H1 (cell line): ENCODE measurements around the gene PA2G4. TPM values are rescaled to one million over a fixed set of nuclear protein-coding genes. Genes with fewer than 3 reads are reported as not detected.

Experiments
- CTCF ChIA-PET: fragments of 300-600 bp; sonication (Branson Sonifier 250); formaldehyde crosslinking; loops from one replicate; lab custom pipeline; 2021; ENCODE audit not compliant: partially characterized antibody; lab: Charles Lee
- POLR2A ChIA-PET: fragments of 300-600 bp; sonication (Branson Sonifier 250); formaldehyde crosslinking; loops from one replicate; lab custom pipeline; 2021; ENCODE audit warnings: inconsistent platforms; ENCODE audit not compliant: partially characterized antibody; lab: Charles Lee
- DNase-seq, 2 experiments: peaks; one replicate each; pipeline versions ENCODE4 v3.0.0 to v3.0.0-alpha.2; 2010 to 2022; ENCODE audit warnings: low spot score in 2 of 2, low read depth in 1 of 2, mixed read lengths in 1 of 2
- FAIRE-seq: peaks from 2 replicates; lab custom pipeline; 2011; peaks lifted over from hg19 to GRCh38; lab: Jason Lieb, UNC
- H2AFZ ChIP-seq: 2 replicates; pipeline ENCODE4 v1.8.1; 2012; ENCODE audit warnings: low read length, inconsistent platforms
- H2AK5ac ChIP-seq: 2 replicates; pipeline ENCODE4 v1.6.1; 2013; ENCODE audit warnings: low read depth, low read length
- H2BK120ac ChIP-seq: replicated peaks from 2 replicates; pipeline ENCODE3; 2013; ENCODE audit warnings: low read depth, low read length, inconsistent platforms
- H2BK12ac ChIP-seq: 2 replicates; pipeline ENCODE4 v1.6.1; 2013; ENCODE audit warnings: low read depth, low read length
- H2BK15ac ChIP-seq: 2 replicates; pipeline ENCODE4 v1.6.1; 2013; ENCODE audit warnings: low read length
- H2BK20ac ChIP-seq: 2 replicates; pipeline ENCODE4 v1.6.1; 2013; ENCODE audit warnings: low read length
- H2BK5ac ChIP-seq: 2 replicates; pipeline ENCODE4 v1.6.1; 2013; ENCODE audit warnings: low read depth, low read length
- H3K14ac ChIP-seq: 2 replicates; pipeline ENCODE4 v1.6.1; 2013; ENCODE audit warnings: inconsistent platforms; ENCODE audit not compliant: insufficient read length
- H3K18ac ChIP-seq: 2 replicates; pipeline ENCODE4 v1.6.1; 2013; ENCODE audit warnings: low read length; ENCODE audit errors: extremely low read depth
- H3K23ac ChIP-seq: 2 replicates; pipeline ENCODE4 v1.6.1; 2013; ENCODE audit warnings: inconsistent platforms; ENCODE audit not compliant: insufficient read length
- H3K23me2 ChIP-seq: 2 replicates; pipeline ENCODE4 v1.6.1; 2013; ENCODE audit warnings: low read depth, low read length
- H3K27ac ChIP-seq: 2 replicates; pipeline ENCODE4 v1.6.1; 2011; ENCODE audit warnings: low read depth, low read length, inconsistent platforms
- H3K27me3 ChIP-seq, 4 experiments: replicated peaks in 1 of 4; 1 replicate in 1 of 4; 2 replicates in 3 of 4; pipeline versions ENCODE4 v1.6.1 to v1.8.1; 2011 to 2013; ENCODE audit warnings: low read length in 3 of 4, mild to moderate bottlenecking in 3 of 4, inconsistent platforms in 2 of 4, mixed read lengths in 2 of 4, moderate library complexity in 1 of 4; ENCODE audit not compliant: control insufficient read depth in 3 of 4, insufficient read depth in 3 of 4; ENCODE audit errors: extremely low read depth in 1 of 4
- H3K36me3 ChIP-seq, 4 experiments: 2 replicates each; pipeline versions ENCODE4 v1.6.1 to v1.8.1; 2011 to 2013; ENCODE audit warnings: mild to moderate bottlenecking in 4 of 4, low read length in 3 of 4, moderate library complexity in 2 of 4, control low read depth in 1 of 4, inconsistent platforms in 1 of 4; ENCODE audit not compliant: insufficient read depth in 4 of 4, control insufficient read depth in 2 of 4
- H3K4ac ChIP-seq: replicated peaks from 2 replicates; pipeline ENCODE3; 2013; ENCODE audit warnings: low read length, low read depth, mixed read lengths, inconsistent platforms; ENCODE audit not compliant: insufficient read length
- H3K4me1 ChIP-seq, 4 experiments: replicated peaks in 1 of 4; 1 replicate in 1 of 4; 2 replicates in 3 of 4; pipeline versions ENCODE4 v1.6.1 to v1.8.1; 2011 to 2013; ENCODE audit warnings: low read length in 3 of 4, inconsistent platforms in 2 of 4, mixed read lengths in 1 of 4; ENCODE audit not compliant: insufficient read depth in 4 of 4, control insufficient read depth in 3 of 4
- H3K4me2 ChIP-seq, 2 experiments: 2 replicates each; pipeline versions ENCODE4 v1.6.1 to v1.8.1; 2011 to 2013; ENCODE audit warnings: low read depth in 2 of 2, low read length in 2 of 2, control low read depth in 1 of 2, inconsistent platforms in 1 of 2, mild to moderate bottlenecking in 1 of 2; ENCODE audit not compliant: insufficient read depth in 1 of 2
- H3K4me3 ChIP-seq, 4 experiments: fragments of 200-600, 300-600 bp in 1 of 4; sonication (generic), shearing (Covaris generic), sonication (Bioruptor Twin) in 1 of 4; 2 replicates each; pipeline versions ENCODE4 v1.5.1 to v1.8.1; 2011 to 2016; ENCODE audit warnings: low read length in 4 of 4, low read depth in 3 of 4, control low read depth in 2 of 4, inconsistent platforms in 2 of 4, mild to moderate bottlenecking in 2 of 4, mixed read lengths in 1 of 4, moderate library complexity in 1 of 4; ENCODE audit not compliant: insufficient read depth in 2 of 4; ENCODE audit errors: extremely low read depth in 1 of 4
- H3K56ac ChIP-seq: replicated peaks from 2 replicates; pipeline ENCODE3; 2013; ENCODE audit warnings: low read depth, mild to moderate bottlenecking, mixed read lengths, low read length, inconsistent platforms; ENCODE audit not compliant: insufficient read length
- H3K79me1 ChIP-seq: 2 replicates; pipeline ENCODE4 v1.6.1; 2013; ENCODE audit warnings: low read depth, low read length, control low read depth
- H3K79me2 ChIP-seq, 2 experiments: 2 replicates each; pipeline versions ENCODE4 v1.6.1 to v1.8.1; 2012 to 2013; ENCODE audit warnings: low read length in 2 of 2, mild to moderate bottlenecking in 2 of 2, inconsistent platforms in 1 of 2; ENCODE audit not compliant: insufficient read depth in 2 of 2, control insufficient read depth in 1 of 2
- H3K9ac ChIP-seq, 4 experiments: replicated peaks in 1 of 4; 1 replicate in 1 of 4; 2 replicates in 3 of 4; pipeline versions ENCODE4 v1.6.1 to v1.8.1; 2011 to 2013; ENCODE audit warnings: low read depth in 3 of 4, low read length in 3 of 4, control low read depth in 2 of 4, mild to moderate bottlenecking in 2 of 4, moderate library complexity in 2 of 4, inconsistent platforms in 1 of 4; ENCODE audit errors: extremely low read depth in 1 of 4
- H3K9me3 ChIP-seq, 2 experiments: 2 replicates each; pipeline versions ENCODE4 v1.6.1 to v1.8.1; 2012 to 2013; ENCODE audit warnings: mild to moderate bottlenecking in 2 of 2, moderate library complexity in 2 of 2, control low read depth in 1 of 2, inconsistent platforms in 1 of 2, low read depth in 1 of 2, low read length in 1 of 2, mixed read lengths in 1 of 2; ENCODE audit not compliant: insufficient read depth in 2 of 2
- H4K20me1 ChIP-seq, 2 experiments: replicated peaks in 1 of 2; 2 replicates each; pipeline versions ENCODE3 to v1.8.1; 2011 to 2013; ENCODE audit warnings: inconsistent platforms in 2 of 2, low read length in 2 of 2, mild to moderate bottlenecking in 1 of 2; ENCODE audit not compliant: insufficient read depth in 2 of 2, control insufficient read depth in 1 of 2
- H4K5ac ChIP-seq: 2 replicates; pipeline ENCODE4 v1.6.1; 2013; ENCODE audit warnings: low read length, low read depth, mixed read lengths, inconsistent platforms; ENCODE audit not compliant: insufficient read length
- H4K8ac ChIP-seq: 2 replicates; pipeline ENCODE4 v1.8.0; 2013; ENCODE audit warnings: mild to moderate bottlenecking, moderate library complexity, low read length, inconsistent platforms; ENCODE audit not compliant: insufficient read depth; ENCODE audit errors: extremely low read depth
- H4K91ac ChIP-seq: replicated peaks from 2 replicates; pipeline ENCODE3; 2013; ENCODE audit warnings: low read length, mixed read lengths, inconsistent platforms; ENCODE audit not compliant: insufficient read length
- CBX8 ChIP-seq: fragments of 300-800, 300-1000 bp; sonication (generic); IDR thresholded peaks from 2 replicates; pipeline ENCODE4 v1.7.1; 2016; ENCODE audit warnings: low read depth, low read length, borderline replicate concordance
- CHD2 ChIP-seq: IDR thresholded peaks from 2 replicates; pipeline ENCODE4 v1.6.1; 2012; ENCODE audit warnings: low read length, improper control_type of control experiment
- JUND ChIP-seq: IDR thresholded peaks from 2 replicates; pipeline ENCODE4 v1.6.1; 2011; ENCODE audit warnings: mild to moderate bottlenecking, improper control_type of control experiment, low read length
- KDM1A ChIP-seq: fragments of 200-600, 300-600 bp; sonication (generic); IDR thresholded peaks from 2 replicates; pipeline ENCODE4 v1.7.1; 2016; ENCODE audit warnings: mild to moderate bottlenecking, low read length, borderline replicate concordance
- MAFK ChIP-seq: IDR thresholded peaks from 2 replicates; pipeline ENCODE4 v1.6.1; 2012; ENCODE audit warnings: low read depth, mild to moderate bottlenecking, improper control_type of control experiment, low read length
- POLR2A ChIP-seq, 2 experiments: IDR thresholded peaks; 1 replicate in 1 of 2; 2 replicates in 1 of 2; pipeline ENCODE4 v1.6.1; 2011; ENCODE audit warnings: low read depth in 2 of 2, low read length in 2 of 2, mild to moderate bottlenecking in 2 of 2; ENCODE audit errors: control extremely low read depth in 1 of 2
- POLR2AphosphoS5 ChIP-seq: IDR thresholded peaks from 2 replicates; pipeline ENCODE4 v1.6.1; 2011; ENCODE audit warnings: low read depth, low read length
- SIN3A ChIP-seq, 2 experiments: IDR thresholded peaks in 1 of 2; conservative IDR thresholded peaks in 1 of 2; 2 replicates each; pipeline ENCODE4 v1.6.1; 2011 to 2012; ENCODE audit warnings: low read length in 2 of 2, improper control_type of control experiment in 1 of 2, low read depth in 1 of 2, mild to moderate bottlenecking in 1 of 2
- SP1 ChIP-seq: IDR thresholded peaks from 2 replicates; pipeline ENCODE4 v1.6.1; 2011; ENCODE audit warnings: low read depth, low read length
- SRF ChIP-seq: IDR thresholded peaks from 2 replicates; pipeline ENCODE4 v1.6.1; 2011; ENCODE audit warnings: mild to moderate bottlenecking, low read depth, low read length, moderate library complexity
- TAF1 ChIP-seq: IDR thresholded peaks from 2 replicates; pipeline ENCODE4 v1.6.1; 2011; ENCODE audit warnings: mild to moderate bottlenecking, low read depth, low read length
- TAF7 ChIP-seq: optimal IDR thresholded peaks from 2 replicates; pipeline ENCODE3; 2011; ENCODE audit warnings: low read depth, mild to moderate bottlenecking, inconsistent platforms, low read length, moderate library complexity, borderline replicate concordance
- TBP ChIP-seq: IDR thresholded peaks from 2 replicates; pipeline ENCODE4 v1.6.1; 2011; ENCODE audit warnings: low read depth, low read length, improper control_type of control experiment
- WGBS, 2 experiments: shearing (Covaris generic) in 1 of 2; methylation state at CpG; one replicate each; pipeline versions ENCODE4 v1.1.6 to v1.1.7; 2013 to 2015; ENCODE audit warnings: low lambda C conversion rate in 2 of 2, mixed read lengths in 2 of 2, inconsistent platforms in 1 of 2, low coverage in 1 of 2, missing lambda C conversion rate in 1 of 2; ENCODE audit not compliant: insufficient replicate concordance in 2 of 2, insufficient coverage in 1 of 2, insufficient read length in 1 of 2; ENCODE audit errors: extremely low coverage in 1 of 2, missing lambda C conversion rate in 1 of 2; 5-methylcytosine and 5-hydroxymethylcytosine counted together
- polyA plus RNA-seq, 7 experiments: library from polyadenylated mRNA; depleted of rRNA in 3 of 7; stranded (reverse) in 5 of 7; unstranded in 2 of 7; fragments of >200 nt in 5 of 7; fragments of 200-250 nt in 2 of 7; gene quantifications; 1 replicate in 5 of 7; 2 replicates in 1 of 7; 4 replicates in 1 of 7; pipeline versions ENCODE4 v1.2.1 to v1.2.3, GENCODE V29; 2011 to 2013; ENCODE audit warnings: missing spikeins in 2 of 7, mixed read lengths in 2 of 7
- total RNA-seq: library from RNA; stranded (reverse); fragmentation: NEBNext Ultra II Directional; extraction: Animal tissue kit (Norgen Biotek cat#: 25700); gene quantifications from 2 replicates; pipeline ENCODE4 v1.2.1, GENCODE V29; 2021

The PA2G4 gene
- total and polyA plus RNA-seq, 2 of the 8 experiments (the other 6 are each of a cell fraction or from before 2014, with no cell fraction given): 159 to 242 TPM

GRCh38 chr12:56158926-56159461 lies 54.6 kb downstream of the PA2G4 start:
- no peak overlapping the region for H2AFZ ChIP-seq
- H3K4me2 ChIP-seq: peak overlapping the region; percentile 77 to 92
- H2AK5ac ChIP-seq: no peak overlapping the region
- H3K14ac ChIP-seq: peak overlapping the region; percentile 19
- H4K91ac ChIP-seq: no peak overlapping the region
- H3K36me3 ChIP-seq: peaks cover 29 to 61% (median 40%) of the 10 kb centered on the region in 4 experiments
- H3K27me3 ChIP-seq: no peaks in the 10 kb centered on the region
- peaks cover 3 to 25% of the 10 kb centered on the region in 2 experiments for H3K79me2 ChIP-seq
- no peak overlapping the region for H4K5ac ChIP-seq
- DNase-seq (peak in 1 of 2 experiments; percentile 66), FAIRE-seq (no peak)
- H3K4ac ChIP-seq: no peak overlapping the region
- H3K4me1 ChIP-seq: peaks cover 3 to 34% (median 21%) of the 10 kb centered on the region in 4 experiments
- peak overlapping the region; percentile 99 for H3K27ac ChIP-seq
- peak overlapping the region; percentile 2 for H3K56ac ChIP-seq
- peaks cover 19% of the 10 kb centered on the region for H3K23me2 ChIP-seq
- no peak overlapping the region; the same call in 1 of the 2 replicates for H2BK12ac ChIP-seq
- H4K8ac ChIP-seq: peak overlapping the region; percentile 1; the same call in 1 of the 2 replicates
- ChIA-PET POLR2A (interaction anchor here (0.6 to 15.6 kb wide), 34 partner anchors 21 to 530 kb away, joined by 3 to 656 read pairs (median 4); partner anchors contain the start of genes ANKRD52, CNPY2, COQ10A and IL23A), CTCF (interaction anchor here (0.7 to 2.2 kb wide), 9 partner anchors 10 to 63 kb away, joined by 3 to 9 read pairs (median 5); partner anchors contain the start of genes RNF41 and SMARCC2)
- H2BK120ac ChIP-seq: no peak overlapping the region
- no peak overlapping the region; the same call in 1 of the 2 replicates for H3K18ac ChIP-seq
- H4K20me1 ChIP-seq: peaks cover 11 to 21% of the 10 kb centered on the region in 2 experiments
- no peak overlapping the region for H3K23ac ChIP-seq
- H3K4me3 ChIP-seq: peak overlapping the region; percentile 63 to 97 (median 93)
- H2BK15ac ChIP-seq: no peak overlapping the region; the same call in 1 of the 2 replicates
- H2BK5ac ChIP-seq: peak overlapping the region; percentile 93; the same call in 1 of the 2 replicates
- H3K79me1 ChIP-seq: peaks cover 5% of the 10 kb centered on the region; the same call in 1 of the 2 replicates
- H3K9ac ChIP-seq: peak overlapping the region; percentile 92 to 99 (median 96)
- H3K9me3 ChIP-seq: no peaks in the 10 kb centered on the region
- H2BK20ac ChIP-seq: 0 out of 2 replicates have a peak overlapping the region, but pooled peaks have one; percentile 3
- 8% methylated on average over 6 of the region's 6 CpGs; no CpG with 5 or more reads in 1 of the 2 experiments for WGBS, 2 experiments
- TF ChIP-seq MAFK (0 out of 2 replicates have a peak, but pooled peaks have one; percentile 19), POLR2AphosphoS5 (peak; percentile 67), TAF1 (peak; percentile 73), SP1 (0 out of 2 replicates have a peak, but pooled peaks have one; percentile 11), POLR2A (IDR thresholded peaks at IDR 0.05; ENCODE audit: control extremely low read depth in 1 of 2, low read depth in 2 of 2, low read length in 2 of 2) (peak; percentile 65 to 83; a peak in 2 of 3 replicates), JUND (no peak), CHD2 (peak; percentile 22; the same call in 1 of the 2 replicates), KDM1A (no peak), CBX8 (no peak), TAF7 (peak; percentile 96), SRF (peak; percentile 93), SIN3A (conservative IDR thresholded peaks at IDR 0.05 in 1 of 2, IDR thresholded peaks at IDR 0.05 in 1 of 2; ENCODE audit: low read depth in 1 of 2, low read length in 2 of 2) (peak in 1 of 2 experiments; percentile 60; a peak in 1 of 4 replicates), TBP (peak; percentile 91)
